Cardiac muscle cell (in vitro differentiated cells and primary cell): ENCODE measurements around the gene SEPTIN2. TPM values are rescaled to one million over a fixed set of nuclear protein-coding genes. Genes with fewer than 3 reads are reported as not detected.

Experiments
- DNase-seq, 2 donors: peaks; one replicate each; pipeline versions ENCODE4 v3.0.0 to v3.0.0-alpha.2; 2010 to 2017; ENCODE audit warnings: low read depth in 1 of 2, low spot score in 1 of 2
- H3K27ac ChIP-seq: fragments of 200-600 bp; sonication (generic); 2 replicates; pipeline ENCODE4 v1.5.1; 2016
- H3K27me3 ChIP-seq: fragments of 200-600 bp; sonication (generic); 2 replicates; pipeline ENCODE4 v1.6.0; 2016; ENCODE audit warnings: control low read depth
- H3K36me3 ChIP-seq: fragments of 200-600 bp; sonication (generic); 2 replicates; pipeline ENCODE4 v1.5.1; 2016; ENCODE audit warnings: control low read depth
- H3K4me1 ChIP-seq: fragments of 200-600 bp; sonication (generic); 2 replicates; pipeline ENCODE4 v1.8.1; 2017; ENCODE audit warnings: low read depth, mild to moderate bottlenecking, mixed run types
- H3K4me3 ChIP-seq: fragments of 200-600 bp; sonication (generic); 2 replicates; pipeline ENCODE4 v1.5.1; 2016; ENCODE audit warnings: mild to moderate bottlenecking
- H3K9me3 ChIP-seq: fragments of 200-600 bp; sonication (generic); 2 replicates; pipeline ENCODE4 v1.5.1; 2017; ENCODE audit warnings: low read depth, mild to moderate bottlenecking, control low read depth
- CTCF ChIP-seq: IDR thresholded peaks from 2 replicates; pipeline ENCODE4 v1.5.1; 2012; ENCODE audit warnings: low read depth, mild to moderate bottlenecking, low read length
- polyA plus RNA-seq: library from polyadenylated mRNA; unstranded; fragments of >200 nt; fragmentation: Nextera tagmentation; extraction: Ambion mirVana; gene quantifications from 2 replicates; pipeline ENCODE4 v1.2.1, GENCODE V29; 2016
- total RNA-seq: library from RNA; depleted of rRNA; stranded (reverse); fragments of >200 nt; gene quantifications from 2 replicates; pipeline ENCODE4 v1.2.3, GENCODE V29; 2016

Gene SEPTIN2
- total and polyA plus RNA-seq, 2 experiments from 2014 or later: 386 to 627 TPM

- DNase-seq: no peak
- H3K4me1 ChIP-seq: no peaks in the 10 kb centered on the region
- H3K4me3 ChIP-seq: no peak overlapping the region
- no peaks in the 10 kb centered on the region for H3K9me3 ChIP-seq
- H3K27ac ChIP-seq: no peak overlapping the region
- no peak for TF ChIP-seq CTCF
- no peaks in the 10 kb centered on the region for H3K27me3 ChIP-seq
- H3K36me3 ChIP-seq: no peaks in the 10 kb centered on the region
Measured at GRCh38 chr2:241296767-241297166, 19.0 kb upstream of the SEPTIN2 start.

- no peak overlapping the region for H3K27ac ChIP-seq
- no peak overlapping the region for H3K4me3 ChIP-seq
- H3K4me1 ChIP-seq: peaks cover 19% of the 10 kb centered on the region
- no peak for TF ChIP-seq CTCF
- DNase-seq: no peak
- no peaks in the 10 kb centered on the region for H3K36me3 ChIP-seq
- no peaks in the 10 kb centered on the region for H3K27me3 ChIP-seq
- no peaks in the 10 kb centered on the region for H3K9me3 ChIP-seq
Measured at GRCh38 chr2:241298673-241299072, 17.1 kb upstream of the SEPTIN2 start.

GRCh38 chr2:241300000-241300399 is 15.7 kb upstream of the SEPTIN2 start:
- TF ChIP-seq CTCF: no peak
- Histone ChIP-seq H3K4me1 (peaks cover 21% of the 10 kb centered on the region), H3K4me3 (no peak overlapping the region), H3K9me3 (no peaks in the 10 kb centered on the region), H3K27ac (no peak overlapping the region), H3K36me3 (no peaks in the 10 kb centered on the region), H3K27me3 (no peaks in the 10 kb centered on the region)
- DNase-seq: no peak

- no peaks in the 10 kb centered on the region for H3K36me3 ChIP-seq
- no peak for DNase-seq
- TF ChIP-seq CTCF: no peak
- H3K27ac ChIP-seq: peak overlapping the region; percentile 93
- H3K4me1 ChIP-seq: peaks cover 21% of the 10 kb centered on the region
- no peak overlapping the region for H3K4me3 ChIP-seq
- H3K9me3 ChIP-seq: no peaks in the 10 kb centered on the region
- no peaks in the 10 kb centered on the region for H3K27me3 ChIP-seq
Measured at GRCh38 chr2:241302083-241302482, 13.6 kb upstream of the SEPTIN2 start.

- H3K36me3 ChIP-seq: no peaks in the 10 kb centered on the region
Measured at GRCh38 chr2:241302759-241303651, 12.7 kb upstream of the SEPTIN2 start.

More at GRCh38 chr2:241302759-241303651, 12.7 kb upstream of the SEPTIN2 start:
- Histone ChIP-seq H3K4me1 (peaks cover 21% of the 10 kb centered on the region), H3K4me3 (no peak overlapping the region), H3K9me3 (no peaks in the 10 kb centered on the region), H3K27ac (peak overlapping the region; percentile 93), H3K27me3 (no peaks in the 10 kb centered on the region)
- DNase-seq: peak in 1 of 2 donors; percentile 53
- TF ChIP-seq CTCF: no peak
